Measurements from ENCODE around the gene CHRND. TPM values are rescaled to one million over a fixed set of nuclear protein-coding genes. Genes with fewer than 3 reads are reported as not detected.

The CHRND gene
- total RNA-seq, 2 donors from 2014 or later = not detected

DNA sequence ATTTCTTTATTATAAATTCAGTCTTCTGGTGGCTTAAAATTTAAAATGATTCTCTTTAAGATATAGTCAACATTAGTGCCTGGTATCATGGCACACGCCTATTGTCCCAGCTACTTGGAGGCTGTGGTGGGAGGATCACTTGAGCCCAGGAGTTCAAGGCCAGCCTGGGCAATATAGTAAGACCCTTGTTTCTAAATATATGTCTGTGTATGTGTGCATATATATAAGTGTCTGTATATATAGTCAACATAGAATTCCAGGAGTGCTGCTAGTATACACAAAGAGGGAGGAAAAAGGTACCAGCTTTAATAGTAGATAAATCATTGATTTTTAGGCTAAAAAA lies 49.4 kb downstream of the CHRND start:
- Mint-ChIP-seq H3K36me3 (ENCODE audit: insufficient read depth in 2 of 2) (no peaks in the 10 kb centered on the region), H3K4me3 (no peak overlapping the region), H3K4me1 (ENCODE audit: low read depth) (peaks cover 4% of the 10 kb centered on the region), H3K27ac (no peak overlapping the region), H3K9me3 (no peaks in the 10 kb centered on the region), H3K27me3 (ENCODE audit: low read depth) (no peaks in the 10 kb centered on the region)
- ATAC-seq (replicated peaks in 1 of 2) = no peak
- DNase-seq = no peak

DNA sequence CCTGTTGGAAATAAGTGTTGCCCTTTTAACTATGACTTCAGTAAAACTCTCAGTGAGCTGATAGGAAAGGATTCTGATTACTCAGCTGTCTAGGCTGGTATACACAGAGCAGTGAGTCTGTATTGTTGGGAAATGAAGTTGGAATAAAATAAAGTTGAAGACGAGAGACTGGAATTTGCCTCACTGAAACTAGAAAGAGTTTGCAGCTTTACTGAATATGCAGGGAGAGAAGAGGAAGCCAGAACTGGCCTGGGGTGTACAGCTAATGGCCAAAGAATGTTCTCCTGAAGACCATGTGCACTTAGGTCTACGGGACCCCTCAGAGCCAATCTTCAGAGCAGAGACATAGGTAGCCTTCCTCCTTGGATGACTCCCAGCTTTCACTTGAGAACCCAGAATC lies 51.0 kb downstream of the CHRND start:
- Mint-ChIP-seq H3K27ac (no peak overlapping the region), H3K9me3 (no peaks in the 10 kb centered on the region), H3K27me3 (ENCODE audit: low read depth) (no peaks in the 10 kb centered on the region), H3K36me3 (ENCODE audit: insufficient read depth in 2 of 2) (peaks cover 3 to 4% of the 10 kb centered on the region in 2 donors), H3K4me1 (ENCODE audit: low read depth) (peaks cover 7% of the 10 kb centered on the region), H3K4me3 (no peak overlapping the region)
- DNase-seq (no peak), ATAC-seq (replicated peaks in 1 of 2) (no peak)

DNA sequence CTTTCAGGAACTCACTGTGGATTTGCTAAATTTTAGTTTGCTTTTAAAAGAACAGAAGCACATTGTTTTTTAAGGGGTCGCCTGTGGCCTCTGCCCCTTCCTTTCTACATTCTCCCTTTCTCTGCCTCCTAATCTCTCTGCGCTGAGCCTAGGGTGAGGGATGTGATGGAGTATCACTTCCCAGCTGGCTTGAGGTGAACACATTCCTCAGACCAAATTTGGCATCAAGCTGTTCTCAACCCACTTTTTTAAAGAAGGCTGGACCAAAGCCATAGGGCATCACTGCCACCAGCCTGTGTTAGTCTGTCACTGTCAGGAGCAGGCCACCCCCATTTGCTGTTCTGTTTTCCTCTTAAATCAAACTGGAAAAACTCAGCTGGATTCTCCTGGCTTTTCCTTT lies 51.9 kb downstream of the CHRND start:
- no peak for DNase-seq
- no peak overlapping the region for H3K27ac Mint-ChIP-seq
- peaks cover 3 to 6% of the 10 kb centered on the region in 2 donors for H3K36me3 Mint-ChIP-seq (ENCODE audit: insufficient read depth in 2 of 2)
- no peaks in the 10 kb centered on the region for H3K9me3 Mint-ChIP-seq
- peaks cover 7% of the 10 kb centered on the region for H3K4me1 Mint-ChIP-seq (ENCODE audit: low read depth)
- ATAC-seq (replicated peaks in 1 of 2) = no peak
- no peaks in the 10 kb centered on the region for H3K27me3 Mint-ChIP-seq (ENCODE audit: low read depth)
- no peak overlapping the region for H3K4me3 Mint-ChIP-seq

DNA sequence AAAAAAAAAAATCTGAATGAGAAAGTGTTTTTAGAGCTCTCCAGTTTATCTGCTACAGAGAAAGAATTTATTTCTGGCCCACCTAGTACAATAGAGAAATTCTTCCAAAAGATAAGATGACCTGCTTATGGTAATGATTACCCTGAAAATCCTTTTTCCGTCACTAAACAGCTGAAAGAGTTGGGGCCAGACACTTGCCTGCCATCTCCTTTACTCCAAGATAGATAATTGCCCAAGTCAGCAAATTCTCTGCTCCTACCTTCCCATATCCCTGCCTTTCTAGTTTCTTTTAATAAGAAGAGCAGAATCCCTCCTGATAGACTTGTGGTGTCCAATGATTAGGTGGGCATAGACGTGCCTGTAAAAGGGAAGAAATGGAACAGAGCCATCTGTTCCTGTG lies 52.7 kb downstream of the CHRND start:
- Mint-ChIP-seq H3K4me1 (ENCODE audit: low read depth) (peaks cover 7% of the 10 kb centered on the region), H3K27me3 (ENCODE audit: low read depth) (no peaks in the 10 kb centered on the region), H3K4me3 (no peak overlapping the region), H3K27ac (no peak overlapping the region), H3K36me3 (ENCODE audit: insufficient read depth in 2 of 2) (peaks cover 3 to 8% of the 10 kb centered on the region in 2 donors), H3K9me3 (no peaks in the 10 kb centered on the region)
- DNase-seq (no peak), ATAC-seq (replicated peaks in 1 of 2) (no peak)

DNA sequence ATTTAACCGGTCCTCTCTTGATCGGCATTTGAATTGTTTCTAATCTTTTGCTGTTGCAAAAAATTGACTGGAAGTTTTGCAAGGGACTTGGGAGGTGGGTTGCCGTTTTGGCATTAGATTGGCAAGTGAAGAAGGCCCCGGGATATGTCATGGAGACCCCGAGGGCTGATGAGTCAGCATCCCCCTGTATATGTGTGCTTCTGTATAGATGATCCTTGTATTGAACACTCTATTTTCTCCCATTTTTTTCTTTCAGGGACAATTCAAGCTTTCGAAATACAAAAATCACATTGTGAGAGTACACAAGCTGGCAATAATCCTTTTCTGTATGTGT lies 54.7 kb downstream of the CHRND start:
- Mint-ChIP-seq H3K9me3 (no peaks in the 10 kb centered on the region), H3K27me3 (ENCODE audit: low read depth) (no peaks in the 10 kb centered on the region), H3K27ac (no peak overlapping the region), H3K36me3 (ENCODE audit: insufficient read depth in 2 of 2) (peaks cover 3 to 8% of the 10 kb centered on the region in 2 donors), H3K4me1 (ENCODE audit: low read depth) (peaks cover 7% of the 10 kb centered on the region), H3K4me3 (no peak overlapping the region)
- DNase-seq (no peak), ATAC-seq (replicated peaks in 1 of 2) (no peak)

DNA sequence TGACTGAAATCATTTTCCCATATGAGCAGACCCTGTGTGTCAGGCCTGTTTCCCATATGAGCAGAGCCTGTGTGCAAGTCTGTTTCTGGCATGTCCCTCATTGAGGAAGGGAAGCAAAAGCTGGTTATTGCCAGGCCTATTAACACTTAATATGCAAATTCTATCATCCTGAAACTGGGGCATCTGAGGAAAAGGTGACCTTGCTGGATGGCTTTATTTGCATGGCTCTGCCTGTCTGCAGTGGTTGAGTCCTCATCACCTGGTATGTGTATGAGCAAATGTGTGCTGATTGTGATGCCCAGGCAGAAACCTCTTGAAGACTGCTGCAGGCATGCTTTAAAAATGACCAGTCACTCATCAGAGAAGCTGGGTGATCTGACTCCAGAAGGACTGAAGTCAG lies 55.8 kb downstream of the CHRND start:
- ATAC-seq (replicated peaks in 1 of 2) = no peak
- no peaks in the 10 kb centered on the region for H3K9me3 Mint-ChIP-seq
- peak overlapping the region; percentile 31 for H3K27ac Mint-ChIP-seq
- no peaks in the 10 kb centered on the region for H3K27me3 Mint-ChIP-seq (ENCODE audit: low read depth)
- peaks cover 3 to 8% of the 10 kb centered on the region in 2 donors for H3K36me3 Mint-ChIP-seq (ENCODE audit: insufficient read depth in 2 of 2)
- H3K4me1 Mint-ChIP-seq (ENCODE audit: low read depth) = peaks cover 7% of the 10 kb centered on the region
- no peak overlapping the region for H3K4me3 Mint-ChIP-seq
- no peak for DNase-seq

DNA sequence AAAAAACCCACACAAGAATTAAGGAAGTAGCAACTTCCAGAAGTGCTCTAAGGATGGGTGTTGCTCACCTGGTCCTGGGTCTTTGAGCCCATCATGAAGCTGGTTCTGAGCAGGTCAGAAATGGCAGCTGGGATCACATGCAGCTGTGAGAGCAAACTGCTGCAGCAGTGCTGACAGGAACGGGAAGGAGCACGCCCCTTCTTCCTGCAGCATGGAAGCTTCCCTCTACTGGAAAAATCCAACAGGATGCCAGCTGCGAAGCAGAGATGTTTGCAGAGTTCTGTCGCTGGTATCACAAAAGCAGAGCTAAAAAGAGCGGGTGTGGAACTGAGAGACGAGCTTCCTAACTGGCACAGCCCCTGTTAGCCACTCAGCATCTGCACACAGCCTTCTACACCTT lies 58.3 kb downstream of the CHRND start:
- Mint-ChIP-seq H3K27ac (no peak overlapping the region), H3K9me3 (no peaks in the 10 kb centered on the region), H3K36me3 (ENCODE audit: insufficient read depth in 2 of 2) (peaks cover 3 to 8% of the 10 kb centered on the region in 2 donors), H3K4me1 (ENCODE audit: low read depth) (peaks cover 7% of the 10 kb centered on the region), H3K27me3 (ENCODE audit: low read depth) (no peaks in the 10 kb centered on the region), H3K4me3 (no peak overlapping the region)
- DNase-seq (no peak), ATAC-seq (replicated peaks in 1 of 2) (no peak)

Other genes with a start within 250 kb of the CHRND start
- not detected for gene ALPP, start 147.4 kb upstream of the CHRND start, total RNA-seq
- gene ALPG, start 119.3 kb upstream of the CHRND start, total RNA-seq = not detected
- not detected for gene ALPI, start 70.0 kb upstream of the CHRND start, total RNA-seq
- 1 to 10 TPM; 1.8 to 2.5 TPM for gene ECEL1, start 38.3 kb upstream of the CHRND start, total RNA-seq
- under 1 TPM in 1 of 2 donors, not detected in 1; 0.39 TPM for gene PRSS56, start 5.8 kb upstream of the CHRND start, total RNA-seq
- gene CHRNG, start 13.5 kb downstream of the CHRND start, total RNA-seq = not detected
- 10 to 100 TPM in 1 of 2 donors, 1 to 10 TPM in 1; 7.0 to 10.5 TPM for gene TIGD1, start 24.4 kb downstream of the CHRND start, total RNA-seq
- 10 to 100 TPM; 42.6 to 42.7 TPM for gene EIF4E2, start 24.5 kb downstream of the CHRND start, total RNA-seq
- gene EFHD1, start 107.4 kb downstream of the CHRND start, total RNA-seq = 1 to 10 TPM; 1.0 to 1.8 TPM
- 10 to 100 TPM; 61.2 to 62.7 TPM for gene GIGYF2, start 171.2 kb downstream of the CHRND start, total RNA-seq